ENCODE measurements around the gene PPP1R36.

The PPP1R36 gene

GRCh38 chr14:64572386-64573104 lies 22.8 kb downstream of the PPP1R36 start:
- no peak for DNase-seq

DNA sequence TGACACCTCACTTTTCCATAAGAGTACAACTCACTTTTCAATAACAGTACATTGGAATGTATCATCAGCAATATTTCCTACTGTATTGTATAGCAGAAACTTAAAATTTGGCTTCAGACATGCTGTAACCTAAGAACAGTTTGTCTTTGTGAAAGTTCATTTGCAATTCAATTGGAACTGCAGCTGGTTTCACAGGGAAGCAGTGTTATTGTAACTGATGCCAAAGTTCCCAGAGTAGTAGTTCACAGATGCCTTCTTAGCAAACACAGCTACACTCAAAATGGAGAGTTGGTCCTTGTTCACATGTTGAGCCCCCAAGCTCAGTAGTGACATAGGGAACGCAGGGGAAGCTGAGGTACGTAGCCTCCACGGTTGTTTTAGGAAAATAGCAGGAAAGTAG lies 23.3 kb downstream of the PPP1R36 start:
- DNase-seq, result no peak

DNA sequence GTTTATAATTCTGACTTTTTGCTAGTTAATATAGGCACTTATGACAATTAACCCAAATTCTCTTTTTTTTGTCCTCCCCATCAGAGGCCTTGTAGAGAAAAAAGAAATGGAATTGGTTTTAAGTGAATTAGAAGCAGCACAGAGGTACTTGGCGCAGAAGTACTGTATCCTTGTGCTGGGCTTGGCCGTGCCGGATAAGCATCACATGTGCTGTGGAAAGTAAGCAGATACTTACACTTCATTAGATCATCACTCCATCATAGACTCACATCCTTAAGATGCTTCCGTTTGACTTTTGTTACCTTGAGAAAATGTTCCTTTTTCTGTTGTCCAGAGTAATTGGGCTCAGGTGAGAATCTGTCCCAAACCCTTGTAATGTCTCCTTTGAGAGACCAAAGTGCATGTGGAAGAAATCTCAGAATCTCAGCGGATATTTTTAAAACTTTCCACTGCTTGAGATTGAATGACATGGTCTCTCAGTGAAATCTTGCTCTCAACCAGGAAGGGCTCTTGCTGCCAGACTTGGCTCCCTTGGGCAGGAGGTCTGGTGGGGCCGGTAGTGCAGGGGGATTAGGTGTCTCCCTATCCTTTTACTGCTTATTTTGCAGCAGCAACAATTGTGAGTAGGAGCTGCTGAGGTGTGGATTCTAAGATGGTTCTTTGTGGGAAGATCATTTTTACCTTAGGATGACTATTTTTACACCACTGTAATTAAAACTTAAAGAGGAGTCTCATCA lies 24.8 kb downstream of the PPP1R36 start:
- no peak for DNase-seq

- DNase-seq, result no peak
Observed at GRCh38 chr14:64577211-64577610, 27.4 kb downstream of the PPP1R36 start.

- DNase-seq, result no peak
Observed at GRCh38 chr14:64580467-64580866, 30.7 kb downstream of the PPP1R36 start.

DNA sequence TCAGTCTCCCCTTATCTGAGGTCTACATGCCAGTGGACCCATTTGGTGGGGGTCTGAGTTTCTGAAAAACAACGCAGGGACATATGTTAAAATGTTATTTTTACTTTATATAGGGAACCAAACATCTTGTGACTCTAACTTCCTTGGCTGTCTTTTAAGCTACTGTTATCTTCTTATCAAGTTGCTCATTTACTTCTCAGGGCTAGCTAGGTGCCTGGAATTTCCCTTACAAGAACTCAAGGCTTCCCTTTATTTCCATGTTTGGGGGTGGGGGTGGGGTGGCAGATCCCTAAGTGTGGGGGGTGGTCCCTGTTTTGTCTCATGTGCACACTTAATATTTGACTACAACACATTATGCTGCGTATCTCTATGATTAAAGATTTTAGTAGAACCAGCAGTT lies 31.6 kb downstream of the PPP1R36 start:
- DNase-seq, result no peak

DNA sequence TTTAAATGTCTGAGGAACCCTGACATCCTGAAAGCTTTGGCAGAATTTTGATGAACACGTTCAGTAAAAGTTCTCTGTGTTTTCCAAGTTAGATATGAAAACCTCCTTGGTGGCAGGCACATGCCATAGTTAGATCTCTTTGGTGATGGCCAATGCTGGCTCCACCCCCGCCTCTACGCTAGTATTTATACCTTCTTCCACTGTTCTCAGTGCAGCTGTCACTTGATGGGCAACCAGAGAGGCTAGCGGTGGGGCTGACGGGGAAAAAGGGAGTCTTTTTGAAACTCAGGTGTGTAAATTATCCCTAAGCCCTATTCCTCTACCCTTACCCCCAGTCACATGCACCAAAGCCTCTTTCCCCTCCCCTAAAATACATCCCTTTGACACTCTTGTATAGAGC lies 32.1 kb downstream of the PPP1R36 start:
- no peak for DNase-seq

GRCh38 chr14:64584190-64584589 lies 34.4 kb downstream of the PPP1R36 start:
- DNase-seq, result no peak

DNA sequence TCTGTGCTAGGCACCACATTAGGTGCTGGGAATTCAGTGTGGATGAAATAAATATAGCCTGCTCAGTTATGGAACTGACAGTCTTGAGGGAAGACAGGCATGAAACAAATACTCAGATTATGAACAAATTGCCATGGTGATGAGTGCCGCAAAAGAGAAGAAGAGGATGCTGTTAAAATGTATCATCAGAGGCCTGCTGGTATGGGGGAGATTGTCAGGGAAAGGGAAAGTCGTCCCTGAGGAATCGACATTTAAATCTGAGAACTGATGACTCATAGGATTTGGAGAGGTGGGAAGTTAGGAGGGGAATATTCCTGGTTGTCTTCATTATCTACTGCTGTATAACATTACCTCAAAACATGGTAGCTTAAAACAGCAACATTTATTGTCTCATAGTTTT lies 42.0 kb downstream of the PPP1R36 start:
- DNase-seq, result no peak

- DNase-seq, result no peak
Observed at GRCh38 chr14:64594438-64594837, 44.7 kb downstream of the PPP1R36 start.

- no peak for DNase-seq
Observed at GRCh38 chr14:64598404-64598803, 48.6 kb downstream of the PPP1R36 start.

- DNase-seq, result no peak
Observed at GRCh38 chr14:64601571-64601970, 51.8 kb downstream of the PPP1R36 start.

DNA sequence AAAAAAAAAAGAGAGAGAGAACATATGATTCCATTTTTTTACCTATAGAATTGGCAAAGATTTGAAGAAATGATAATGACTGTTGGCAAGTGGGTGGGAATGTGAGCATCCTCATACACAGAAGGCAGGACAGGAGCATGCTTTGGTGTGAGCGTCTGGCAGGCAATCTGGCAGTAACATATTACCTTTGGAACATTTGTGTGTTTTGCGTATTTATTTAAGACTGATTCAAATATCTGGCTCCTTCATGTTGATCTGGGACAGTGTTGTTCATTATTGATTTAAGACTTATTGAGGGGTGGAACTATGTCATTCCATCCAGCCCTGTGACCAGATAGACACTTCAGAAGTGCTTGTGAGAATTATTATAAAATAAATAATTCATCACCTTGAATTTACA lies 53.1 kb downstream of the PPP1R36 start:
- DNase-seq, result no peak

- DNase-seq, result no peak
Observed at GRCh38 chr14:64604001-64604400, 54.2 kb downstream of the PPP1R36 start.

GRCh38 chr14:64604881-64605280 lies 55.1 kb downstream of the PPP1R36 start:
- DNase-seq, result no peak

DNA sequence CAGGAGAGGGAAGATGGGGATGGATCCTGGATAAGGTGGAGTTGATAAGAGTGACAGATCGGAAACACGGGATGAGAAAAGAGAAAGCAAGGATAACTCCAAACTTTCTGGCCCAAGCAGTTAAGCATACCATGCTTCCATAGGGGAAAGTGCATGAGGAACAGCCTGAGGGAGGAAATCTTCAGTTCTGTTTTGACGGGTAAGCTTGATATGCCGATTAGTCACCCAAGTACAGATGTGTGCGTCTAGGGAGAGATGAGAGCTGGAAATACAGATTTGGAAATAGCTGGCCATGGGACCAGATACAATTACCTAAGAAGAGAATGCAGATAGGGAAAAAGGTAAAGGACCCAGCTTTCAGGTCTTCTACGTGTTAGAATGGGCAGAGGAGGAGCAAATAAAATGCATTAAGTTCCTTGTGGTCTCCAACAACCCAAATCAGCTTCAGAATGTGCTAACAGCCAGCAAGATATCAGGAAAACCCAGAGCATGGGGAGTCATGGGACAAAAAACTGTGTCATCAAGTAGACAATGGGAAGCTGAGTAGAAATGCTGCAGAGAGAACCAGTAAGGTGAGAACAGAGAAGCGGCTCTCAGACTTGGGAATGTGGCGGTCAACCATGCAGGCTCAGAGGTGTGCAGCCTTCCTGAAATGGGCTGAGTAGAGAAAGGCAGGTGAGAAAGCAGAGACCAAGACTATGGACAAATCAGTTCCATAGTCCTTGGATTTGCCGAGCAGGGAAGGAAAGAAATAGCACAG lies 56.3 kb downstream of the PPP1R36 start:
- no peak for DNase-seq

GRCh38 chr14:64610049-64610746 lies 60.4 kb downstream of the PPP1R36 start:
- no peak for DNase-seq

GRCh38 chr14:64611358-64612020 lies 61.7 kb downstream of the PPP1R36 start:
- DNase-seq, result no peak

DNA sequence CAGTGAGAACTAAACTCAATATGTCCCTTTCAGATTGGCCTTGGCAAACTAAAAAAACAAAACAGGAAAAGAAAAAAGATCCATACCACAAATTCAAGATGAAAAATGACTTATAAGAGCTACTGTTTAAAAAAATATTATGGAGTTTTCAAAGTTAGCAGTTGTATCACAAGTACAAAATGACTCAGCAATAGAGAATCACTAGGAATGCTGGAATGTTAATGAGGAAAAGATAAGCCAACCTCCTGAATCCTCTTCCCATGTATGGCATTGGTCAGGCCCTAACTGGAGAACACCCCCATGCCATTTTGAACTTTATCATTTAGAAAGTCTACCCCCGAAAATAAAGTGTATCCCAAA lies 62.2 kb downstream of the PPP1R36 start:
- no peak for DNase-seq

DNA sequence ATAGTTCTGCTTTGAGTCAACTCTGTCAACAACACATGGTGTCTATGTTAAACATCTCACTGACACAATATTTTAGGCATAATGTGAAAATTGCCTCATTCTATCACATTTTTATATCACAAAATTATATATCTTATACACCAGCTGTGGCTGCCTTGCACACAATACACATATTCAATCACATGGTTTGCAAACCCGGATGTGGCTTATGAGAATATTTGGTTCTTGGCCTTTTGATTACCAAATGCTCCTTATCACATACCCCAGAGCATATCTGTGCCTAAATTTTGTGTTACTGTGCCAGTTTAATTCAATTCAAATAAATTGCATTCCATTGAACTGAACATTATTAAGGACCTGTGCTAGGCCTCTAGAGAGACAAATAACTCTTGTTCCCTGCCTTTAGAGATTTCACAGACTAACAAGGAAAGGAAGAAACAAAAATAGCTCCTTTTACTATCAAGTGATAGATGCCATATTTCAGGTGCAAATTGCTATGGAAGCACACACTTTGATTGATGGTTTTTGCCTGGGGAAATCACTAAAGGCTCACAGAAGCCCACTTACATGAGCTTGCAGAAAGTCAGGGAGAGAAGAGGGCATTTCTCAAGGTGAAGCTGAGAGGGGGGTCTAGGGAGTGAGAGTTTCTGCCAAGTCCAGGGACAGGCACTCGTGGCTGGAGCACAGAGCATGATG lies 63.4 kb downstream of the PPP1R36 start:
- no peak for DNase-seq

GRCh38 chr14:64614166-64614565 lies 64.4 kb downstream of the PPP1R36 start:
- no peak for DNase-seq

- DNase-seq, result no peak
Observed at GRCh38 chr14:64614805-64615391, 65.1 kb downstream of the PPP1R36 start.

Data from SHP77 treated with DMSO at 0.1 percent for 48 hours (cell line).